SK-N-SH treated with all-trans-retinoic acid at 6 μM for 48 hours (cell line): ENCODE results near the gene LIG4.

Experiments used
- ATAC-seq: fragments of 200-7000 bp; cut with Tn5 transposase; 3 replicates; pipeline ENCODE4 v1.9.1; 2020; ENCODE audit warnings: mild to moderate bottlenecking, moderate library complexity
- ARNTL ChIP-seq: fragments of 450-650 bp; formaldehyde crosslinking; IDR thresholded peaks from 2 replicates; pipeline ENCODE4 v1.5.0; 2020; ENCODE audit warnings: low read depth, mild to moderate bottlenecking, moderate library complexity, borderline replicate concordance
- BACH2 ChIP-seq: fragments of 250-450 bp; sonication (Bioruptor Pico); IDR thresholded peaks from 2 replicates; pipeline ENCODE4 v1.9.0; 2021; ENCODE audit warnings: mild to moderate bottlenecking, borderline replicate concordance
- CREB5 ChIP-seq: fragments of 250-450 bp; sonication (Bioruptor Pico); IDR thresholded peaks from 2 replicates; pipeline ENCODE4 v1.5.1; 2020; ENCODE audit warnings: low read depth, mild to moderate bottlenecking, moderate library complexity
- CSDC2 ChIP-seq: fragments of 250-450 bp; sonication (Bioruptor Pico); IDR thresholded peaks from 2 replicates; pipeline ENCODE4 v1.5.0; 2020; ENCODE audit warnings: mild to moderate bottlenecking, moderate library complexity
- CSRNP3 ChIP-seq: fragments of 250-450 bp; sonication (Bioruptor Pico); IDR thresholded peaks from 2 replicates; pipeline ENCODE4 v1.5.1; 2021; ENCODE audit warnings: mild to moderate bottlenecking, moderate library complexity
- ESRRG ChIP-seq: fragments of 250-450 bp; sonication (Bioruptor Pico); IDR thresholded peaks from 2 replicates; pipeline ENCODE4 v1.6.1; 2021; ENCODE audit warnings: mild to moderate bottlenecking
- ISL1 ChIP-seq: fragments of 250-450 bp; sonication (Bioruptor Pico); IDR thresholded peaks from 2 replicates; pipeline ENCODE4 v2.1.2; 2022; ENCODE audit warnings: mild to moderate bottlenecking, moderate library complexity
- OSR1 ChIP-seq: fragments of 250-450 bp; sonication (Bioruptor Pico); IDR thresholded peaks from 2 replicates; pipeline ENCODE4 v1.8.0; 2022; ENCODE audit warnings: moderate library complexity, mild to moderate bottlenecking, inconsistent platforms
- PATZ1 ChIP-seq: fragments of 250-450 bp; sonication (Bioruptor Pico); IDR thresholded peaks from 2 replicates; pipeline ENCODE4 v1.8.0; 2020; ENCODE audit warnings: mild to moderate bottlenecking, moderate library complexity, borderline replicate concordance
- POU6F1 ChIP-seq: fragments of 250-450 bp; sonication (Bioruptor Pico); IDR thresholded peaks from 2 replicates; pipeline ENCODE4 v1.8.0; 2021; ENCODE audit warnings: low read depth, mild to moderate bottlenecking, moderate library complexity, borderline replicate concordance
- PPARA ChIP-seq: fragments of 250-450 bp; sonication (Bioruptor Pico); IDR thresholded peaks from 2 replicates; pipeline ENCODE4 v1.5.0; 2020; ENCODE audit warnings: mild to moderate bottlenecking, borderline replicate concordance
- RARB ChIP-seq: fragments of 250-450 bp; sonication (Bioruptor Pico); IDR thresholded peaks from 2 replicates; pipeline ENCODE4 v1.8.0; 2021; ENCODE audit warnings: mild to moderate bottlenecking, moderate library complexity
- SNAI2 ChIP-seq: fragments of 250-450 bp; sonication (Bioruptor Pico); IDR thresholded peaks from 2 replicates; pipeline ENCODE4 v1.5.0; 2020; ENCODE audit warnings: mild to moderate bottlenecking, moderate library complexity
- TCF4 ChIP-seq: fragments of 250-450 bp; sonication (Bioruptor Pico); IDR thresholded peaks from 2 replicates; pipeline ENCODE4 v1.8.0; 2021; ENCODE audit warnings: mild to moderate bottlenecking, moderate library complexity, borderline replicate concordance
- TOX ChIP-seq: fragments of 250-450 bp; sonication (Bioruptor Pico); IDR thresholded peaks from 2 replicates; pipeline ENCODE4 v1.8.0; 2021; ENCODE audit warnings: mild to moderate bottlenecking, moderate library complexity, borderline replicate concordance
- TSHZ2 ChIP-seq: fragments of 250-450 bp; sonication (Bioruptor Pico); IDR thresholded peaks from 2 replicates; pipeline ENCODE4 v1.5.0; 2020; ENCODE audit warnings: mild to moderate bottlenecking, moderate library complexity
- ZC3H10 ChIP-seq: fragments of 250-450 bp; sonication (Bioruptor Pico); IDR thresholded peaks from 2 replicates; pipeline ENCODE4 v1.5.1; 2021; ENCODE audit warnings: mild to moderate bottlenecking, moderate library complexity
- ZFP3 ChIP-seq: fragments of 250-450 bp; sonication (Bioruptor Pico); IDR thresholded peaks from 2 replicates; pipeline ENCODE4 v1.5.0; 2020; ENCODE audit warnings: mild to moderate bottlenecking, moderate library complexity
- ZFP30 ChIP-seq: fragments of 450-650 bp; formaldehyde crosslinking; IDR thresholded peaks from 2 replicates; pipeline ENCODE4 v1.5.0; 2022; ENCODE audit warnings: mild to moderate bottlenecking, moderate library complexity
- ZNF70 ChIP-seq: fragments of 450-650 bp; formaldehyde crosslinking; IDR thresholded peaks from 2 replicates; pipeline ENCODE4 v1.5.0; 2020; ENCODE audit warnings: mild to moderate bottlenecking, moderate library complexity
- ZNF8 ChIP-seq: fragments of 450-650 bp; formaldehyde crosslinking; IDR thresholded peaks from 2 replicates; pipeline ENCODE4 v1.5.0; 2020; ENCODE audit warnings: mild to moderate bottlenecking, moderate library complexity

Gene LIG4

GRCh38 chr13:108257248-108257647 lies 41.9 kb upstream of the LIG4 start (continued):
- TF ChIP-seq ARNTL (CRISPR knock-in tag), result no peak
- TF ChIP-seq, all 23 proteins: peak for 0

GRCh38 chr13:108249150-108249549 lies 33.8 kb upstream of the LIG4 start:
- no peak for TF ChIP-seq ARNTL (CRISPR knock-in tag)
- TF ChIP-seq SNAI2 (CRISPR knock-in tag), result no peak
- no peak for TF ChIP-seq BACH2
- TF ChIP-seq CSRNP3, result no peak
- TF ChIP-seq TSHZ2 (CRISPR knock-in tag), result no peak
- no peak for TF ChIP-seq ZFP3 (CRISPR knock-in tag)
- no peak for TF ChIP-seq CREB5 (CRISPR knock-in tag)
- no peak for TF ChIP-seq ZFP30
- no peak for TF ChIP-seq ZNF8 (CRISPR knock-in tag)
- no peak for TF ChIP-seq CSDC2 (CRISPR knock-in tag)
- TF ChIP-seq ZC3H10, result no peak
- no peak for TF ChIP-seq OSR1
- TF ChIP-seq ZNF70 (CRISPR knock-in tag), result no peak
- no peak for TF ChIP-seq TCF4
- TF ChIP-seq PPARA (CRISPR knock-in tag), result no peak
- TF ChIP-seq ESRRG, result no peak
- TF ChIP-seq POU6F1 (CRISPR knock-in tag), result no peak
- TF ChIP-seq ISL1 (CRISPR knock-in tag), result no peak
- no peak for TF ChIP-seq TOX (CRISPR knock-in tag)
- TF ChIP-seq RARB (CRISPR knock-in tag), result no peak
- ATAC-seq, result no peak

GRCh38 chr13:108230377-108230776 lies 15.0 kb upstream of the LIG4 start:
- no peak for TF ChIP-seq ISL1 (CRISPR knock-in tag)

GRCh38 chr13:108227651-108228272 lies 12.4 kb upstream of the LIG4 start:
- ATAC-seq, result peak; percentile 49; the same call in 2 of the 3 replicates
- TF ChIP-seq TCF4 (no peak), CREB5 (CRISPR knock-in tag) (no peak), TOX (CRISPR knock-in tag) (no peak), CSDC2 (CRISPR knock-in tag) (no peak), POU6F1 (CRISPR knock-in tag) (no peak), ARNTL (CRISPR knock-in tag) (no peak), ZFP3 (CRISPR knock-in tag) (no peak), ESRRG (no peak), PATZ1 (CRISPR knock-in tag) (no peak)
- TF ChIP-seq, all 23 proteins: peak for 0

More at GRCh38 chr13:108230377-108230776, 15.0 kb upstream of the LIG4 start:
- ATAC-seq, result no peak
